ENCODE measurements around the gene LRFN2. TPM values are rescaled to one million over a fixed set of nuclear protein-coding genes. Genes with fewer than 3 reads are reported as not detected.

The LRFN2 gene
- total RNA-seq, 1 experiment from 2014 or later = not detected

DNA sequence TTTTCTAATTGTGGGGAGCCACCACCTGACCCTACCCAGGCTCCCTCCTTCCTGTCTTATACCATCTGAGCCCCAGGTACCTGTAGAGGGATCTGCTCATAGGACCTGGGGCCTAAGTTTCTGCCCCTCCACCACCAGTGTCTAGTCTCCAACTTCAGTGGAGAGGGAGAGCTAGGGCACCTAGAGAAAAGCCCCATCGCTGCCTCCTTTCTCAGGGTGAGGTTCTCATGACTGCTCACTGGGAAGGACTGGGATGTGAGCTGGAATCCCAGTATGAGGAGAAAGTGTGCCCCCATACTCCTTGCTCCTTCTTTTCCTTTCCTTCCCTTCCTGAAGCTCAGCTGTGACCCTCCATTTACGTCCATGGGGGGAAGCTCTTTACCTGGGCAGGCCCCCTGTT, 231.6 kb downstream of the LRFN2 start:
- no TSS peak for BruUV-seq (replicated peaks)
- no peak overlapping the region for H3K4me3 ChIP-seq (ENCODE audit: low read depth, low read length)
- POLR2A ChIA-PET = no interaction called here
- H3K36me3 Mint-ChIP-seq (ENCODE audit: insufficient read depth, unreplicated experiment) = no peaks in the 10 kb centered on the region
- CTCF ChIA-PET = no interaction called here
- H3K9me3 ChIP-seq = no peaks in the 10 kb centered on the region
- H3K4me1 Mint-ChIP-seq (ENCODE audit: low read depth, unreplicated experiment) = peaks cover 8% of the 10 kb centered on the region
- no peaks in the 10 kb centered on the region for H3K36me3 ChIP-seq (ENCODE audit: control insufficient read depth, insufficient read depth, low read length)
- no peak for DNase-seq
- TF ChIP-seq, protein P1, sequence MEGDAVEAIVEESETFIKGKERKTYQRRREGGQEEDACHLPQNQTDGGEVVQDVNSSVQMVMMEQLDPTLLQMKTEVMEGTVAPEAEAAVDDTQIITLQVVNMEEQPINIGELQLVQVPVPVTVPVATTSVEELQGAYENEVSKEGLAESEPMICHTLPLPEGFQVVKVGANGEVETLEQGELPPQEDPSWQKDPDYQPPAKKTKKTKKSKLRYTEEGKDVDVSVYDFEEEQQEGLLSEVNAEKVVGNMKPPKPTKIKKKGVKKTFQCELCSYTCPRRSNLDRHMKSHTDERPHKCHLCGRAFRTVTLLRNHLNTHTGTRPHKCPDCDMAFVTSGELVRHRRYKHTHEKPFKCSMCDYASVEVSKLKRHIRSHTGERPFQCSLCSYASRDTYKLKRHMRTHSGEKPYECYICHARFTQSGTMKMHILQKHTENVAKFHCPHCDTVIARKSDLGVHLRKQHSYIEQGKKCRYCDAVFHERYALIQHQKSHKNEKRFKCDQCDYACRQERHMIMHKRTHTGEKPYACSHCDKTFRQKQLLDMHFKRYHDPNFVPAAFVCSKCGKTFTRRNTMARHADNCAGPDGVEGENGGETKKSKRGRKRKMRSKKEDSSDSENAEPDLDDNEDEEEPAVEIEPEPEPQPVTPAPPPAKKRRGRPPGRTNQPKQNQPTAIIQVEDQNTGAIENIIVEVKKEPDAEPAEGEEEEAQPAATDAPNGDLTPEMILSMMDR (IDR thresholded peaks at IDR 0.05; ENCODE audit: insufficient read depth in 1 of 2, low read depth in 1 of 2, low read length in 1 of 2, severe bottlenecking in 1 of 2, unreplicated experiment in 1 of 2) = no peak
- intact Hi-C loops (cut with micrococcal nuclease; ENCODE audit: unreplicated experiment) = no loop called here
- no peaks in the 10 kb centered on the region for H3K27me3 ChIP-seq (replicated peaks; ENCODE audit: control insufficient read depth, insufficient read depth, low read length)
- H3K9me3 Mint-ChIP-seq (ENCODE audit: unreplicated experiment) = no peaks in the 10 kb centered on the region
- no peaks in the 10 kb centered on the region for H3K27me3 Mint-ChIP-seq (ENCODE audit: insufficient read depth, unreplicated experiment)
- no peak overlapping the region for H3K27ac Mint-ChIP-seq (ENCODE audit: unreplicated experiment)
- no peaks in the 10 kb centered on the region; the same call in 1 of the 2 replicates for H3K4me1 ChIP-seq
- no peak overlapping the region for H3K4me3 Mint-ChIP-seq (ENCODE audit: unreplicated experiment)

DNA sequence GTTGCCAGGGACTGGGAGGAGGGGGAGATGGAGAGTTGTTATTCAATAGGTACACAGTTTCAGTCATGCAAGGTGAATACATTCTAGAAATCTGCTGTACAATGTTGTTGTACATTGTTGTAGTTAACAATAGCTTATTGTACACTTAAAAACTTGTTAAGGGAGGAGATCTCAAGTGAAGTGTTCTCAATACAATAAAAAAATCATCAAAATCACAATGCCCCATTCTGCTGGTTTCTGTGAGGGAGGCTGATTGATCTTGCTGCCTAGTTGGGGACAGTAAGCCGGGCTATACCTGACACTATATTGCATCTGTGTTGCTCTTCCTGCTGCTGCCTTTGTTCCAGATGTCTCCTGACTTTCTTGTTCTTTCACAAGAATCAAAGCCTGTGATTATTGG, 232.1 kb downstream of the LRFN2 start:
- Histone ChIP-seq H3K36me3 (ENCODE audit: control insufficient read depth, insufficient read depth, low read length) (no peaks in the 10 kb centered on the region), H3K4me3 (ENCODE audit: low read depth, low read length) (no peak overlapping the region), H3K9me3 (no peaks in the 10 kb centered on the region), H3K27me3 (replicated peaks; ENCODE audit: control insufficient read depth, insufficient read depth, low read length) (no peaks in the 10 kb centered on the region), H3K4me1 (no peaks in the 10 kb centered on the region; the same call in 1 of the 2 replicates)
- Mint-ChIP-seq H3K27me3 (ENCODE audit: insufficient read depth, unreplicated experiment) (no peaks in the 10 kb centered on the region), H3K4me1 (ENCODE audit: low read depth, unreplicated experiment) (peaks cover 6% of the 10 kb centered on the region), H3K9me3 (ENCODE audit: unreplicated experiment) (no peaks in the 10 kb centered on the region), H3K36me3 (ENCODE audit: insufficient read depth, unreplicated experiment) (no peaks in the 10 kb centered on the region), H3K4me3 (ENCODE audit: unreplicated experiment) (no peak overlapping the region), H3K27ac (ENCODE audit: unreplicated experiment) (no peak overlapping the region)
- ChIA-PET POLR2A (no interaction called here), CTCF (no interaction called here)
- no TSS peak for BruUV-seq (replicated peaks)
- TF ChIP-seq, protein P1 (IDR thresholded peaks at IDR 0.05; ENCODE audit: insufficient read depth in 1 of 2, low read depth in 1 of 2, low read length in 1 of 2, severe bottlenecking in 1 of 2, unreplicated experiment in 1 of 2) = no peak
- intact Hi-C loops (cut with micrococcal nuclease; ENCODE audit: unreplicated experiment) = no loop called here
- no peak for DNase-seq

DNA sequence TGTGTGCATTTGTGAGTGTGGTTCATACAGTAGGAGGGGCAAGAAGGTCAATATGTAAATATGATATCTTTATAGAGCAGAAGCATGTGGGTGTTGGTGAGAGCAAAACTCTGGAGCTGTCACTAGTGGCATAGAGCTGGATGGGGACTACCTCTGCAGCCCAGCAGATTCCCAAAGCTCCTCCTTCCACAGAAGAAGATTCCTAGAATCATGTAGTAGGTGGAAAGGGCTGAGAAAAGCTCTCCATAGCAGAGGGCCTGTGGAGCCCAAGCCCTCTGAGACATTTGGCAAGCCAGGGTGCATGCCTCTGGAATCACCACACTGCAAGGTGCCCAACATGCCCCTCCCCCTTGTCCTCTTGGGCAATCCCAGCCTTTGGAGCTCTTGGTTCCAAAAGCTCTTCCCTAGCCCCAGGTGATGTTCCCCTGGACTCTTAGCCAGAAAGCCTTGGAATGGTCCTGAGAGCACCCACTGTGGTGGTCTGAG, 233.2 kb downstream of the LRFN2 start:
- H3K27me3 Mint-ChIP-seq (ENCODE audit: insufficient read depth, unreplicated experiment) = no peaks in the 10 kb centered on the region
- ChIA-PET CTCF (no interaction called here), POLR2A (no interaction called here)
- intact Hi-C loops (cut with micrococcal nuclease; ENCODE audit: unreplicated experiment) = no loop called here
- H3K36me3 ChIP-seq (ENCODE audit: control insufficient read depth, insufficient read depth, low read length) = no peaks in the 10 kb centered on the region
- no peak for DNase-seq
- TF ChIP-seq, protein P1 (IDR thresholded peaks at IDR 0.05; ENCODE audit: insufficient read depth in 1 of 2, low read depth in 1 of 2, low read length in 1 of 2, severe bottlenecking in 1 of 2, unreplicated experiment in 1 of 2) = no peak
- H3K9me3 ChIP-seq = no peaks in the 10 kb centered on the region
- no peaks in the 10 kb centered on the region for H3K4me1 Mint-ChIP-seq (ENCODE audit: low read depth, unreplicated experiment)
- no TSS peak for BruUV-seq (replicated peaks)
- H3K27ac Mint-ChIP-seq (ENCODE audit: unreplicated experiment) = no peak overlapping the region
- no peak overlapping the region for H3K4me3 ChIP-seq (ENCODE audit: low read depth, low read length)
- H3K9me3 Mint-ChIP-seq (ENCODE audit: unreplicated experiment) = no peaks in the 10 kb centered on the region
- H3K4me3 Mint-ChIP-seq (ENCODE audit: unreplicated experiment) = no peak overlapping the region
- H3K4me1 ChIP-seq = no peaks in the 10 kb centered on the region; the same call in 1 of the 2 replicates
- no peaks in the 10 kb centered on the region for H3K27me3 ChIP-seq (replicated peaks; ENCODE audit: control insufficient read depth, insufficient read depth, low read length)
- H3K36me3 Mint-ChIP-seq (ENCODE audit: insufficient read depth, unreplicated experiment) = no peaks in the 10 kb centered on the region

Measured in Caco-2 (cell line).